GM12892 (cell line): ENCODE data around the gene CREB3.

Source experiments
- POLR2A ChIP-seq: IDR thresholded peaks from 2 replicates; pipeline ENCODE4 v1.6.1; 2011; ENCODE audit warnings: low read depth, low read length, control low read depth
- POLR2AphosphoS5 ChIP-seq: IDR thresholded peaks from 2 replicates; pipeline ENCODE4 v1.6.1; 2011; ENCODE audit warnings: low read depth, low read length, control low read depth

- no peak for TF ChIP-seq POLR2A
- no peak for TF ChIP-seq POLR2AphosphoS5
Observed at GRCh38 chr9:35771075-35771433, 38.6 kb downstream of the CREB3 start.
